PC-3 (cell line): Measurements from ENCODE around the gene DOCK10.
"Not testable (repeated sequence)": the region's sequence is repeated elsewhere in the genome, so short reads cannot be mapped to it uniquely, and the experiment has no call there.

Source experiments
- CTCF ChIP-seq: fragments of 300-600 bp; sonication (generic); conservative IDR thresholded peaks from 2 replicates; pipeline ENCODE4 v1.5.1; 2017; ENCODE audit warnings: antibody characterized with exemption, low read depth, mild to moderate bottlenecking, low read length
- EZH2 ChIP-seq: fragments of 300-600 bp; sonication (generic); IDR thresholded peaks from one replicate; pipeline ENCODE4 v1.6.1; 2017; ENCODE audit warnings: antibody characterized with exemption, mild to moderate bottlenecking, low read length; ENCODE audit not compliant: unreplicated experiment
- EZH2phosphoT487 ChIP-seq: fragments of 300-600 bp; sonication (generic); IDR thresholded peaks from 2 replicates; pipeline ENCODE4 v1.6.1; 2018; ENCODE audit warnings: mild to moderate bottlenecking, antibody characterized with exemption, low read length, borderline replicate concordance

- not testable (repeated sequence) for TF ChIP-seq CTCF, EZH2phosphoT487, EZH2
These were observed 98.6 kb downstream of the DOCK10 start for GRCh38 chr2:224943601-224944041.
